DOHH2 (cell line): ENCODE data around the gene HSDL2.

ENCODE experiments used
- H3F3A ChIP-seq: fragments of 200-600 bp; sonication (generic), shearing (Covaris generic); 2 replicates; pipeline ENCODE4 v1.6.0; 2016; ENCODE audit warnings: antibody characterized with exemption, mild to moderate bottlenecking; ENCODE audit not compliant: control insufficient read depth, insufficient read depth
- H3K27ac ChIP-seq: fragments of 200-600 bp; sonication (generic); 2 replicates; pipeline ENCODE4 v1.5.1; 2014; ENCODE audit warnings: low read depth, mild to moderate bottlenecking, low read length, moderate library complexity
- H3K27me3 ChIP-seq: fragments of 200-600 bp; sonication (generic); 2 replicates; pipeline ENCODE4 v1.6.1; 2014; ENCODE audit warnings: mild to moderate bottlenecking, low read length, mixed read lengths; ENCODE audit not compliant: control insufficient read depth
- H3K36me3 ChIP-seq: fragments of 200-600 bp; sonication (generic); 2 replicates; pipeline ENCODE4 v1.6.1; 2014; ENCODE audit warnings: mild to moderate bottlenecking, low read length, moderate library complexity, mixed read lengths; ENCODE audit not compliant: control insufficient read depth
- H3K4me1 ChIP-seq: fragments of 200-600 bp; sonication (generic); 2 replicates; pipeline ENCODE4 v1.6.1; 2014; ENCODE audit warnings: mild to moderate bottlenecking, low read length, mixed read lengths; ENCODE audit not compliant: control insufficient read depth
- H3K4me2 ChIP-seq: fragments of 200-600 bp; sonication (generic); 2 replicates; pipeline ENCODE4 v1.6.0; 2014; ENCODE audit warnings: mild to moderate bottlenecking, low read length, moderate library complexity
- H3K4me3 ChIP-seq: fragments of 200-600 bp; sonication (generic); 2 replicates; pipeline ENCODE4 v1.5.1; 2014; ENCODE audit warnings: mild to moderate bottlenecking, low read length, mixed read lengths
- H3K79me2 ChIP-seq: fragments of 200-600 bp; sonication (generic); 2 replicates; pipeline ENCODE4 v1.6.1; 2014; ENCODE audit warnings: mild to moderate bottlenecking, low read length, mixed read lengths; ENCODE audit not compliant: control insufficient read depth
- H3K9me2 ChIP-seq: fragments of 200-600 bp; sonication (generic); replicated peaks from 2 replicates; pipeline ENCODE4 v1.6.1; 2014; ENCODE audit warnings: mild to moderate bottlenecking, low read length, mixed read lengths; ENCODE audit not compliant: control insufficient read depth
- H3K9me3 ChIP-seq: fragments of 200-600 bp; sonication (generic); 2 replicates; pipeline ENCODE4 v1.6.1; 2014; ENCODE audit warnings: antibody characterized with exemption, low read length, mixed read lengths; ENCODE audit not compliant: control insufficient read depth, insufficient read depth
- H4K20me1 ChIP-seq: fragments of 200-600 bp; sonication (generic); 2 replicates; pipeline ENCODE4 v1.6.0; 2014; ENCODE audit warnings: low read depth, mild to moderate bottlenecking, antibody characterized with exemption, low read length, moderate library complexity; ENCODE audit not compliant: control insufficient read depth, insufficient read depth
- EZH2phosphoT487 ChIP-seq: fragments of 200-600 bp; sonication (generic); IDR thresholded peaks from 2 replicates; pipeline ENCODE4 v1.6.1; 2017; ENCODE audit warnings: borderline replicate concordance, mild to moderate bottlenecking, antibody characterized with exemption, low read length, moderate library complexity, mixed read lengths
- TF ChIP-seq, protein P1 (sequence below): fragments of 200-600 bp; sonication (generic); IDR thresholded peaks from one replicate; pipeline ENCODE4 v1.5.1; 2014; ENCODE audit warnings: antibody characterized with exemption, mild to moderate bottlenecking, low read depth, low read length; ENCODE audit not compliant: poor library complexity, severe bottlenecking

HSDL2 gene

DNA sequence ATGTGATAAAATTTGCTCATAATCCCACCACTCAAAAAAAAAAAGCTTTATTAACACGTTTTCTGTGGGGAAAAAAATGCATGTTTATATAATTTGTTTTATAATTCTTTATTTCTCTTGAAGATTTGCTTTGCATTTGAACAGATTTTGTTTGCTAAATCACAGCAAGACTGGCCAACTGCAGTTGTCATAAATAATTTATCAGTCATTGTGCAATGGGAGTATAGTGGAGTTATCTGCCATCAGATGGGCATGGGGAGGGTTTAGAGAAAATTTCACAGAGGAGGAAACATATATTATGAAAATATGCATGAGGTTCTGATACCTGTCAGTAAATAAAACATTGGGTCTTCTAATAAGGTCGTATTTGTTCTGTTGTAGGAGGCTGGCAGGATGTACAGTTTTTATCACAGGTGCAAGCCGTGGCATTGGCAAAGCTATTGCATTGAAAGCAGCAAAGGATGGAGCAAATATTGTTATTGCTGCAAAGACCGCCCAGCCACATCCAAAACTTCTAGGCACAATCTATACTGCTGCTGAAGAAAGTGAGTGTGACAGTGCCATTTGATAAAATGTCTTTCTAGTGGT is 23.8 kb downstream of the HSDL2 start:
- TF ChIP-seq, protein P1, sequence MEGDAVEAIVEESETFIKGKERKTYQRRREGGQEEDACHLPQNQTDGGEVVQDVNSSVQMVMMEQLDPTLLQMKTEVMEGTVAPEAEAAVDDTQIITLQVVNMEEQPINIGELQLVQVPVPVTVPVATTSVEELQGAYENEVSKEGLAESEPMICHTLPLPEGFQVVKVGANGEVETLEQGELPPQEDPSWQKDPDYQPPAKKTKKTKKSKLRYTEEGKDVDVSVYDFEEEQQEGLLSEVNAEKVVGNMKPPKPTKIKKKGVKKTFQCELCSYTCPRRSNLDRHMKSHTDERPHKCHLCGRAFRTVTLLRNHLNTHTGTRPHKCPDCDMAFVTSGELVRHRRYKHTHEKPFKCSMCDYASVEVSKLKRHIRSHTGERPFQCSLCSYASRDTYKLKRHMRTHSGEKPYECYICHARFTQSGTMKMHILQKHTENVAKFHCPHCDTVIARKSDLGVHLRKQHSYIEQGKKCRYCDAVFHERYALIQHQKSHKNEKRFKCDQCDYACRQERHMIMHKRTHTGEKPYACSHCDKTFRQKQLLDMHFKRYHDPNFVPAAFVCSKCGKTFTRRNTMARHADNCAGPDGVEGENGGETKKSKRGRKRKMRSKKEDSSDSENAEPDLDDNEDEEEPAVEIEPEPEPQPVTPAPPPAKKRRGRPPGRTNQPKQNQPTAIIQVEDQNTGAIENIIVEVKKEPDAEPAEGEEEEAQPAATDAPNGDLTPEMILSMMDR, result no peak
- no peak for TF ChIP-seq EZH2phosphoT487
- no peaks in the 10 kb centered on the region for H3K79me2 ChIP-seq
- H3K27ac ChIP-seq, result no peak overlapping the region

DNA sequence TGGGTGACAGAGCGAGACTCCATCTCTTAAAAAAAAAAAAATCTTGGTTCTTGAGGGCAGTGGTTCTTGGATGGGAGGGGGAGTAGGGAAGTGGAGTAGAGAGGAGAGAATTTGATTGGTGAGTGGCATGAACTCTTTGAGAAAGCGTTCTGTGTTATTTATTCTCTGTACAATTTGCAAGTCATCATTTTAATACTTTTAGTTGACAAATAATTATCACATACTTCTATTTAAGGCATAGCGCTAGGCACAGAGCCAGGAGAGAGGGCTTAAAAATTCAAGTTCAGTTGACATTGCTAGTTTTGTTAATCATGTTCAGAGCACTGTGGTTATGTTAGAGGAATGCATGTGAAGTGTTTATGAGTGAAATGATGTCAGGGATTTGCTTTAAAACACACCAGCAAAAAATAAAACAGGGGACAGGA is 24.6 kb downstream of the HSDL2 start:
- H3K4me1 ChIP-seq, result no peaks in the 10 kb centered on the region
- no peaks in the 10 kb centered on the region for H3K27me3 ChIP-seq
- no peak overlapping the region for H3K4me3 ChIP-seq
- no peaks in the 10 kb centered on the region for H3F3A ChIP-seq
- TF ChIP-seq EZH2phosphoT487, result no peak
- TF ChIP-seq, protein P1, result no peak
- no peaks in the 10 kb centered on the region for H3K9me2 ChIP-seq
- no peak overlapping the region for H3K4me2 ChIP-seq
- no peaks in the 10 kb centered on the region for H3K79me2 ChIP-seq
- no peaks in the 10 kb centered on the region for H3K9me3 ChIP-seq
- no peak overlapping the region for H3K27ac ChIP-seq
- peaks cover 6% of the 10 kb centered on the region; the same call in 1 of the 2 replicates for H3K36me3 ChIP-seq
- H4K20me1 ChIP-seq, result no peaks in the 10 kb centered on the region

More for the DNA sequence above, 23.8 kb downstream of the HSDL2 start:
- Histone ChIP-seq H3K27me3 (no peaks in the 10 kb centered on the region), H3K9me3 (no peaks in the 10 kb centered on the region), H3K36me3 (peaks cover 4% of the 10 kb centered on the region; the same call in 1 of the 2 replicates), H3K9me2 (no peaks in the 10 kb centered on the region), H3K4me1 (no peaks in the 10 kb centered on the region), H3K4me2 (no peak overlapping the region), H3K4me3 (no peak overlapping the region), H4K20me1 (no peaks in the 10 kb centered on the region), H3F3A (no peaks in the 10 kb centered on the region)

GRCh38 chr9:112408275-112408674 is 28.4 kb downstream of the HSDL2 start:
- H3K4me2 ChIP-seq, result no peak overlapping the region
- no peaks in the 10 kb centered on the region for H3K27me3 ChIP-seq
- H3K79me2 ChIP-seq, result no peaks in the 10 kb centered on the region
- H3K4me1 ChIP-seq, result no peaks in the 10 kb centered on the region
- no peaks in the 10 kb centered on the region for H3K9me2 ChIP-seq
- H3K36me3 ChIP-seq, result peaks cover 6% of the 10 kb centered on the region; the same call in 1 of the 2 replicates
- no peaks in the 10 kb centered on the region for H3K9me3 ChIP-seq
- TF ChIP-seq, protein P1, result no peak
- TF ChIP-seq EZH2phosphoT487, result no peak
- no peak overlapping the region for H3K4me3 ChIP-seq
- H4K20me1 ChIP-seq, result no peaks in the 10 kb centered on the region
- H3F3A ChIP-seq, result no peaks in the 10 kb centered on the region
- H3K27ac ChIP-seq, result no peak overlapping the region
